H1 (cell line): ENCODE measurements around the gene YY1AP1. TPM values are rescaled to one million over a fixed set of nuclear protein-coding genes. Genes with fewer than 3 reads are reported as not detected.

ENCODE experiments used
- CTCF ChIP-seq, 3 experiments: IDR thresholded peaks; 1 replicate in 2 of 3; 2 replicates in 1 of 3; pipeline versions ENCODE4 v1.5.1 to v1.6.1; 2011; ENCODE audit warnings: low read length in 3 of 3, mild to moderate bottlenecking in 3 of 3, inconsistent platforms in 2 of 3, low read depth in 1 of 3, moderate library complexity in 1 of 3; ENCODE audit not compliant: insufficient read depth in 1 of 3; ENCODE audit errors: control extremely low read depth in 1 of 3
- polyA plus RNA-seq, 7 experiments: library from polyadenylated mRNA; depleted of rRNA in 3 of 7; stranded (reverse) in 5 of 7; unstranded in 2 of 7; fragments of >200 nt in 5 of 7; fragments of 200-250 nt in 2 of 7; gene quantifications; 1 replicate in 5 of 7; 2 replicates in 1 of 7; 4 replicates in 1 of 7; pipeline versions ENCODE4 v1.2.1 to v1.2.3, GENCODE V29; 2011 to 2013; ENCODE audit warnings: missing spikeins in 2 of 7, mixed read lengths in 2 of 7
- total RNA-seq: library from RNA; stranded (reverse); fragmentation: NEBNext Ultra II Directional; extraction: Animal tissue kit (Norgen Biotek cat#: 25700); gene quantifications from 2 replicates; pipeline ENCODE4 v1.2.1, GENCODE V29; 2021

Gene YY1AP1
- total and polyA plus RNA-seq, 2 of the 8 experiments (the other 6 are each of a cell fraction or from before 2014, with no cell fraction given), result 44.2 to 48.6 TPM

DNA sequence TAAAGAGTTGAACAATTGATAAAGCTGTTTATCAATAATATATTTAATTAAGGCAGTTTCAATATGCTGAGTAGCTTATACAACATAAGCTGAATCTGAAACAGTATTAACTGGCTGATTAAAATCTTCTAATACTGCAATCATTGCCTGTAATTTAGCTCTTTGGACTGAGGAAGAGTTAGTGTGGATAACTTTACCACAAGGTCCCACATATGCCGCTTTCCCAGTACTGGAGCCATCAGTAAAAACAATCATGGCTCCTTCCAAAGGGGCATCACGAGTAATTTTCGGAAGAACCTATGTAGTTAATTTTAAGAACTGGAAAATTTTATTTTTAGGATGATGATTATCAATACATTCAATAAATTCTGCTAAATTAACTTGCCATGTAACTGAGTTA, 7.0 kb upstream of the YY1AP1 start (continued):
- TF ChIP-seq CTCF (IDR thresholded peaks at IDR 0.05; ENCODE audit: control extremely low read depth in 1 of 3, insufficient read depth in 1 of 3, low read depth in 1 of 3, low read length in 3 of 3), result no peak
